K562 (cell line): ENCODE results near the gene ITPR2. TPM values are rescaled to one million over a fixed set of nuclear protein-coding genes. Genes with fewer than 3 reads are reported as not detected.

Source experiments
- ATAC-seq: fragments of 200-7000 bp; cut with Tn5 transposase; 3 replicates; pipeline ENCODE4 v1.9.1; 2020; ENCODE audit warnings: moderate library complexity
- BruUV-seq: library from RNA; stranded (reverse); fragments of 400-500 nt; replicated peaks from 2 replicates; lab custom pipeline; 2021; lab: Mats Ljungman, UMichigan
- CTCF ChIA-PET: fragments of 300-600 bp; formaldehyde crosslinking; extraction: SDS; loops from one replicate; lab custom pipeline; 2021; ENCODE audit warnings: low intra/inter-chr PET ratio; lab: Yijun Ruan, JAX
- POLR2A ChIA-PET: fragments of 300-600, 350-650 bp; sonication (Branson Sonifier 250); formaldehyde crosslinking; extraction: SDS; loops from one replicate; lab custom pipeline; 2021; ENCODE audit warnings: antibody characterized with exemption, inconsistent platforms; lab: Yijun Ruan, JAX
- DNase-seq, 4 experiments: peaks; one replicate each; pipeline versions ENCODE4 v3.0.0 to v3.0.0-alpha.2; 2011 to 2018; ENCODE audit warnings: low spot score in 3 of 4, mixed read lengths in 3 of 4; ENCODE audit errors: extremely low read depth in 1 of 4
- FAIRE-seq: peaks from 2 replicates; lab custom pipeline; 2011; peaks lifted over from hg19 to GRCh38; lab: Jason Lieb, UNC
- H2AFZ ChIP-seq: 2 replicates; pipeline ENCODE4 v1.6.0; 2011; ENCODE audit warnings: low read depth, low read length, control low read depth, inconsistent platforms
- H3K27ac ChIP-seq: fragments of 200-600 bp; 3 replicates; pipeline ENCODE4 v1.8.0; 2011; ENCODE audit warnings: low read depth, mild to moderate bottlenecking, control low read depth, inconsistent platforms, low read length, moderate library complexity, mixed read lengths; ENCODE audit errors: extremely low read depth
- H3K27me3 ChIP-seq, 2 experiments: fragments of 300-600 bp in 1 of 2; 2 replicates in 1 of 2; 3 replicates in 1 of 2; pipeline versions ENCODE4 v1.6.0 to v1.8.0; 2011; ENCODE audit warnings: inconsistent platforms in 2 of 2, low read length in 2 of 2, mild to moderate bottlenecking in 1 of 2, mixed read lengths in 1 of 2, moderate library complexity in 1 of 2; ENCODE audit not compliant: control insufficient read depth in 2 of 2, insufficient read depth in 2 of 2
- H3K36me3 ChIP-seq: fragments of 300-600 bp; 3 replicates; pipeline ENCODE4 v1.8.0; 2011; ENCODE audit warnings: mild to moderate bottlenecking, low read length, inconsistent platforms; ENCODE audit not compliant: control insufficient read depth, insufficient read depth
- H3K4me1 ChIP-seq, 2 experiments: fragments of 200-600 bp in 1 of 2; replicated peaks in 1 of 2; 2 replicates in 1 of 2; 3 replicates in 1 of 2; pipeline versions ENCODE4 v1.5.1 to v1.8.0; 2011; ENCODE audit warnings: inconsistent platforms in 2 of 2, low read length in 2 of 2, mild to moderate bottlenecking in 1 of 2, mixed read lengths in 1 of 2, moderate library complexity in 1 of 2; ENCODE audit not compliant: control insufficient read depth in 2 of 2, insufficient read depth in 2 of 2
- H3K4me2 ChIP-seq: 2 replicates; pipeline ENCODE4 v1.6.1; 2011; ENCODE audit warnings: low read length, control low read depth, inconsistent platforms, mixed read lengths; ENCODE audit not compliant: insufficient read depth
- H3K4me3 ChIP-seq: fragments of 200-600 bp; sonication (generic), shearing (Covaris generic); 2 replicates; pipeline ENCODE4 v1.5.1; 2016; ENCODE audit warnings: control low read depth, inconsistent platforms
- H3K79me2 ChIP-seq: fragments of 200-600 bp; 3 replicates; pipeline ENCODE4 v1.8.0; 2011; ENCODE audit warnings: low read length, inconsistent platforms; ENCODE audit not compliant: control insufficient read depth, insufficient read depth
- H3K9ac ChIP-seq, 2 experiments: 2 replicates each; pipeline versions ENCODE4 v1.6.0 to v1.6.1; 2011; ENCODE audit warnings: low read depth in 2 of 2, low read length in 2 of 2, control low read depth in 1 of 2, inconsistent platforms in 1 of 2, mild to moderate bottlenecking in 1 of 2, mixed read lengths in 1 of 2; ENCODE audit not compliant: insufficient read depth in 1 of 2
- H3K9me1 ChIP-seq: one replicate; pipeline ENCODE4 v1.6.0; 2011; ENCODE audit warnings: inconsistent platforms, mild to moderate bottlenecking, low read length, moderate library complexity; ENCODE audit not compliant: control insufficient read depth, insufficient read depth
- H3K9me3 ChIP-seq: replicated peaks from 2 replicates; pipeline ENCODE4 v1.5.1; 2011; ENCODE audit warnings: low read depth, low read length, inconsistent platforms; ENCODE audit not compliant: control insufficient read depth, insufficient read depth
- H4K20me1 ChIP-seq: replicated peaks from 2 replicates; pipeline ENCODE4 v1.6.1; 2011; ENCODE audit warnings: low read length, inconsistent platforms, mixed read lengths; ENCODE audit not compliant: control insufficient read depth, insufficient read depth
- IRF9 ChIP-seq: fragments of 450-650 bp; IDR thresholded peaks from 2 replicates; pipeline ENCODE4 v1.6.1; 2016; ENCODE audit warnings: missing biosample characterization, missing genetic modification characterization
- MBD2 ChIP-seq: sonication (generic); IDR thresholded peaks from 2 replicates; pipeline ENCODE4 v1.6.1; 2016; ENCODE audit warnings: low read depth, borderline replicate concordance
- NBN ChIP-seq: fragments of 450-650 bp; IDR thresholded peaks from 2 replicates; pipeline ENCODE4 v1.6.1; 2016; ENCODE audit warnings: low read depth, mild to moderate bottlenecking
- PPARD ChIP-seq: fragments of 250-450 bp; sonication (Bioruptor Pico); IDR thresholded peaks from 2 replicates; pipeline ENCODE4 v1.8.0; 2022; ENCODE audit warnings: inconsistent platforms, mild to moderate bottlenecking, moderate library complexity
- SIX5 ChIP-seq, 2 experiments: IDR thresholded peaks; 2 replicates each; pipeline ENCODE4 v1.6.1; 2011; ENCODE audit warnings: low read length in 2 of 2, borderline replicate concordance in 1 of 2, low read depth in 1 of 2, mild to moderate bottlenecking in 1 of 2, moderate library complexity in 1 of 2; ENCODE audit not compliant: insufficient read depth in 1 of 2
- THRB ChIP-seq: fragments of 450-650 bp; formaldehyde crosslinking; conservative IDR thresholded peaks from 2 replicates; pipeline ENCODE4 v1.4.0; 2022; ENCODE audit warnings: mild to moderate bottlenecking, missing genetic modification characterization
- USF1 ChIP-seq: sonication (generic); formaldehyde crosslinking; IDR thresholded peaks from 2 replicates; pipeline ENCODE4 v1.9.0; 2022; ENCODE audit warnings: mild to moderate bottlenecking, missing genetic modification reagents
- ZNF134 ChIP-seq: fragments of 250-450 bp; sonication (Bioruptor Pico); conservative IDR thresholded peaks from 2 replicates; pipeline ENCODE4 v1.4.0; 2020
- ZNF143 ChIP-seq: sonication (generic); formaldehyde crosslinking; IDR thresholded peaks from 2 replicates; pipeline ENCODE4 v1.9.0; 2022; ENCODE audit warnings: mild to moderate bottlenecking, missing genetic modification reagents
- ZNF253 ChIP-seq: fragments of 250-450 bp; sonication (Bioruptor Pico); conservative IDR thresholded peaks from 2 replicates; pipeline ENCODE4 v1.6.1; 2021; ENCODE audit warnings: mild to moderate bottlenecking
- ZNF655 ChIP-seq: fragments of 250-450 bp; sonication (Bioruptor Pico); IDR thresholded peaks from 2 replicates; pipeline ENCODE4 v1.5.0; 2021
- WGBS: fragments of 100-300 bp; shearing (Covaris generic); methylation state at CpG from one replicate; pipeline ENCODE4 v1.1.6; 2016; ENCODE audit warnings: low coverage, mixed read lengths; ENCODE audit not compliant: insufficient coverage; ENCODE audit errors: missing lambda C conversion rate; 5-methylcytosine and 5-hydroxymethylcytosine counted together
- in situ Hi-C: fragments of 300-500 bp; cut with MboI; formaldehyde crosslinking; loops from 4 replicates; pipeline ENCODE4 v1.15.0; 2018; ENCODE audit warnings: inconsistent platforms, mixed read lengths
- intact Hi-C: fragments of 100-400 bp; cut with micrococcal nuclease; formaldehyde crosslinking; loops from 2 replicates; pipeline ENCODE4 v1.14.2; 2022
- polyA plus RNA-seq, 8 experiments: library from polyadenylated mRNA; depleted of rRNA in 4 of 8; stranded (reverse) in 5 of 8; unstranded in 3 of 8; fragments of >200 nt; fragmentation: Nextera tagmentation in 2 of 8; fragmentation: Illumina TruSeq in 1 of 8; extraction: Ambion mirVana in 2 of 8; extraction: Trizol in 1 of 8; gene quantifications; 2 replicates each; pipeline versions ENCODE4 v1.2.1 to v1.2.3, GENCODE V29; 2011 to 2014; ENCODE audit warnings: inconsistent platforms in 1 of 8, missing spikeins in 1 of 8
- total RNA-seq, 7 experiments: library from RNA; depleted of rRNA in 6 of 7; stranded (reverse); fragments of >200 nt in 6 of 7; fragmentation: Illumina TruSeq in 2 of 7; extraction: Trizol in 2 of 7; gene quantifications; 2 replicates each; pipeline versions ENCODE4 v1.2.1 to v1.2.3, GENCODE V29; 2011 to 2021; ENCODE audit warnings: low replicate concordance in 1 of 7

ITPR2 gene
- total and polyA plus RNA-seq, 9 of the 15 experiments (the other 6 are each of a cell fraction or from before 2014, with no cell fraction given): 0.21 to 3.3 (median 0.95) TPM

GRCh38 chr12:26735249-26735639, 97.8 kb downstream of the ITPR2 start:
- in situ Hi-C loops: no loop called here
- Histone ChIP-seq H2AFZ (no peak overlapping the region), H3K9me3 (no peaks in the 10 kb centered on the region), H3K9me1 (no peaks in the 10 kb centered on the region), H3K79me2 (no peaks in the 10 kb centered on the region), H3K27ac (no peak overlapping the region), H3K4me3 (no peak overlapping the region), H3K4me2 (no peak overlapping the region), H3K9ac (no peak overlapping the region), H3K27me3 (no peaks in the 10 kb centered on the region), H3K4me1 (no peaks in the 10 kb centered on the region), H4K20me1 (no peaks in the 10 kb centered on the region), H3K36me3 (no peaks in the 10 kb centered on the region)
- POLR2A ChIA-PET: no interaction called here
- no peak for TF ChIP-seq THRB
- TF ChIP-seq IRF9: no peak
- TF ChIP-seq ZNF253: no peak
- no peak for TF ChIP-seq USF1 (CRISPR knock-in tag)
- no peak for TF ChIP-seq ZNF134 (CRISPR knock-in tag)
- no peak for TF ChIP-seq MBD2
- no peak for TF ChIP-seq ZNF655 (CRISPR knock-in tag)
- TF ChIP-seq NBN: no peak
- TF ChIP-seq ZNF143: no peak
- TF ChIP-seq SIX5 (IDR thresholded peaks at IDR 0.05; ENCODE audit: borderline replicate concordance in 1 of 2, insufficient read depth in 1 of 2, low read depth in 1 of 2, low read length in 2 of 2): no peak
- no peak for TF ChIP-seq PPARD
- FAIRE-seq (no peak), DNase-seq (no peak), ATAC-seq (no peak)
- CTCF ChIA-PET: no interaction called here
- 0% methylated on average over 1 of the region's 1 CpG for WGBS
- intact Hi-C loops: no loop called here
- BruUV-seq: no TSS peak
